SKM-1 (cell line): Measurements from ENCODE around the gene CARM1.

Experiments
- DNase-seq: peaks from one replicate; lab custom pipeline; 2025; ENCODE audit not compliant: unreplicated experiment; lab: John Stamatoyannopoulos, UW

The CARM1 gene

GRCh38 chr19:10968527-10969135 is 97.3 kb downstream of the CARM1 start:
- DNase-seq, result no peak

- no peak for DNase-seq
Observed at GRCh38 chr19:10971107-10971726, 99.9 kb downstream of the CARM1 start.
